ENCODE data around the gene CLRN1.

DNA sequence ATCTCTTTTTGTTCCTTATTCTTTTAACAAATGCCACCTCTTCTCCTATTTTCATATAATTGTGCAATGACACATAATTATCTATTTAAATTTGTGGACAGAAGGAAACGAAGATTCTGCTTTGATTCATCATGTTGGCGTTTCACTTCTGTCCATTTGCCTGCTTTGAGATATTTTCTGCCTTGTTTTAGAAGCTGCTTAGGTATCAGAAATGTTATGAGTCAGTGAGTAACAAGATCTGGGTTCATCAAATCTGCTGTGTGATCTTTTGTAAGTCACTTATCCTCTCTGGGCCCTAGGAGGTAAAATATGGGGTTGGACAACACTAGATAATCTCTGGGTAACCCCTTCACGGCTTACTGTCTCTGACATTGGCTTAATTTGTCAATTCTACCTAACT, 60.0 kb downstream of the CLRN1 start:
- TF ChIP-seq, protein P1, sequence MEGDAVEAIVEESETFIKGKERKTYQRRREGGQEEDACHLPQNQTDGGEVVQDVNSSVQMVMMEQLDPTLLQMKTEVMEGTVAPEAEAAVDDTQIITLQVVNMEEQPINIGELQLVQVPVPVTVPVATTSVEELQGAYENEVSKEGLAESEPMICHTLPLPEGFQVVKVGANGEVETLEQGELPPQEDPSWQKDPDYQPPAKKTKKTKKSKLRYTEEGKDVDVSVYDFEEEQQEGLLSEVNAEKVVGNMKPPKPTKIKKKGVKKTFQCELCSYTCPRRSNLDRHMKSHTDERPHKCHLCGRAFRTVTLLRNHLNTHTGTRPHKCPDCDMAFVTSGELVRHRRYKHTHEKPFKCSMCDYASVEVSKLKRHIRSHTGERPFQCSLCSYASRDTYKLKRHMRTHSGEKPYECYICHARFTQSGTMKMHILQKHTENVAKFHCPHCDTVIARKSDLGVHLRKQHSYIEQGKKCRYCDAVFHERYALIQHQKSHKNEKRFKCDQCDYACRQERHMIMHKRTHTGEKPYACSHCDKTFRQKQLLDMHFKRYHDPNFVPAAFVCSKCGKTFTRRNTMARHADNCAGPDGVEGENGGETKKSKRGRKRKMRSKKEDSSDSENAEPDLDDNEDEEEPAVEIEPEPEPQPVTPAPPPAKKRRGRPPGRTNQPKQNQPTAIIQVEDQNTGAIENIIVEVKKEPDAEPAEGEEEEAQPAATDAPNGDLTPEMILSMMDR (IDR thresholded peaks at IDR 0.05; ENCODE audit: insufficient read depth, low read length, poor library complexity, severe bottlenecking), result no peak
- no peak for TF ChIP-seq EZH2phosphoT487 (conservative IDR thresholded peaks at IDR 0.05; ENCODE audit: low read length)

Measured in SU-DHL-6 (cell line).